ENCODE results near the gene GRAP2.

Gene GRAP2

DNA sequence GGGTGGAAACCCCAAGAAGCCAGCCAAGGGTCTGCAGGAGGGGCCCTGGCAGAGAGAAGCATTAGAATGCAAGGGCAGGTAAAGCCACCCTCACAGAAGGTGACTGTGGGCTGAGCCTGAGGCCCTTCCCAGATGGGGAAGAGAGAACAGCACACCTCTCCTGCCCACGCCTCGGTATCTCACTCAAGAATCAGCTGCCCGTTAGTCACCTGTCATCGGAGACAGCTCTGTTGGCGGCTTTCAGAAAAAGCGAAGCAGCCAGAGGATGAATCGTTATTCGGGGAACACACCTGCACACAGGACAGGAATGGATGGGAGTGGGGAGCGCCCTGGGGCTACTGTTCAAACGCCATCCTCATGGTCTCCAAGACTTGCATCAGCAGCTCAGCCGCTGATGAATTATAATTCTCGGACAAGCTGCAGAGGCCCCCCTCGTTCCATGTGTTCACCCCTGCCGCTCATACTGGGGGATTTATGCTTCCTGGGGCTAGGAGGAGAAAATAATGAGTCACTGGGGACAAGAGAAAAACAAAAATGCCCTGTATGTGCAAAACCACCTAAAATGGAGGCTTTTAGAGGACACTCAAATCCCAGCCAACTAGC, 37.7 kb downstream of the GRAP2 start:
- Histone ChIP-seq H3K4me3 (ENCODE audit: low read length) (no peak overlapping the region), H3K36me3 (ENCODE audit: insufficient read depth, low read length) (no peaks in the 10 kb centered on the region), H3K4me1 (ENCODE audit: insufficient read depth, low read length) (peaks cover 50% of the 10 kb centered on the region), H3K27me3 (ENCODE audit: insufficient read depth, low read length) (no peaks in the 10 kb centered on the region), H3K27ac (ENCODE audit: low read depth, low read length) (no peak overlapping the region), H3K9ac (ENCODE audit: low read depth, low read length) (no peak overlapping the region), H3K9me3 (ENCODE audit: insufficient read depth, low read depth, low read length) (no peaks in the 10 kb centered on the region)
- WGBS = 93% methylated on average over 14 of the region's 14 CpGs

DNA sequence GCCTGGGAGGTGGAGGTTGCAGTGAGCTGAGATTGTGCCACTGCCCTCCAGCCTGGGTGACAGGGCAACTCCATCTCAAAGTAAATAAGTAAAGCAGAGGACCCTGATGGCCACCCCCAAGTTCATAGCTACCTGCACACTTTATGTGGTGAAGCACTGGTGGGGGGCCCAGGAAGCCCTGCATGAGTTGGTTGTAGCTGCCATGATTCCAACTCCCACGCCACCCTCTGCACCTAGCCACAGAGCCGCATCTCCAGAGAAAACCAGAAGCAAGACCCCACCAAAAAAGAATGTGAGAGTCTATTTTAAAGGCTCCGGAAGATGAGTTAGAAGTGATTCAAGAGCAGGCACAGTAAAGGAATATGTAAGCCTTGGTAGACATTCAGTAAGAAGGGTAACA, 38.9 kb downstream of the GRAP2 start:
- Histone ChIP-seq H3K36me3 (ENCODE audit: insufficient read depth, low read length) (no peaks in the 10 kb centered on the region), H3K4me3 (ENCODE audit: low read length) (no peak overlapping the region), H3K27me3 (ENCODE audit: insufficient read depth, low read length) (no peaks in the 10 kb centered on the region), H3K27ac (ENCODE audit: low read depth, low read length) (no peak overlapping the region), H3K9me3 (ENCODE audit: insufficient read depth, low read depth, low read length) (no peaks in the 10 kb centered on the region), H3K9ac (ENCODE audit: low read depth, low read length) (no peak overlapping the region), H3K4me1 (ENCODE audit: insufficient read depth, low read length) (peaks cover 53% of the 10 kb centered on the region)
- 99% methylated on average over 3 of the region's 3 CpGs for WGBS

DNA sequence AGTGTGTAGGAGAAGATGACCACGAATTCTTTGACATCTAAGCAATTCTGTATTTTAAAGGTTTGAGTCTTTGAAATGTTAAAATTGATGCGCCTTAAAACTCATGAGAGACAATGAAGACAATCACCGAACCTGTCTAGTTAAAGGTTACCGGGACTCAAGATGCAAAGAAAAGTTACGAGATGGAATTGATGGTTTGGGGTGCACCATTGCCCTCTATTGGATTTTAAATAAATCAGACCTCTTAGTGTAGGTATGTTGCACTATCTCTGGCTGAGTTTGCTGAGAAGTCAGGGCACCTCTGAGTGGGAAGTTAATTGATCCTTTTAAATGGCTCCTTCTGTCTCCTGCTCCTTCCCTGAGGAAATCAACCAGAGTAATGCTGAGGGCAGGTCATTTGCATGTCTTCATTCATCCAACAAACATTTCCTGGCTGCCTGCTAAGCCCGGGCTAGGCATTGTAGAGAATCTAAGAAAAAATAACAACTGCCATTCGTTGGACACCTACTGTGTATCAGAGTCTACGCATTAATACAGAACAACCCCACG, 39.9 kb downstream of the GRAP2 start:
- H3K27me3 ChIP-seq (ENCODE audit: insufficient read depth, low read length) = no peaks in the 10 kb centered on the region
- no peaks in the 10 kb centered on the region for H3K36me3 ChIP-seq (ENCODE audit: insufficient read depth, low read length)
- no peaks in the 10 kb centered on the region for H3K9me3 ChIP-seq (ENCODE audit: insufficient read depth, low read depth, low read length)
- H3K27ac ChIP-seq (ENCODE audit: low read depth, low read length) = no peak overlapping the region
- no peak overlapping the region for H3K9ac ChIP-seq (ENCODE audit: low read depth, low read length)
- peaks cover 52% of the 10 kb centered on the region for H3K4me1 ChIP-seq (ENCODE audit: insufficient read depth, low read length)
- WGBS = 51% methylated on average over 9 of the region's 9 CpGs
- H3K4me3 ChIP-seq (ENCODE audit: low read length) = no peak overlapping the region

GRCh38 chr22:39941601-39942000, 40.7 kb downstream of the GRAP2 start:
- no peaks in the 10 kb centered on the region for H3K36me3 ChIP-seq (ENCODE audit: insufficient read depth, low read length)
- WGBS = 89% methylated on average over 2 of the region's 2 CpGs
- H3K27me3 ChIP-seq (ENCODE audit: insufficient read depth, low read length) = no peaks in the 10 kb centered on the region
- no peak overlapping the region for H3K27ac ChIP-seq (ENCODE audit: low read depth, low read length)
- no peak overlapping the region for H3K4me3 ChIP-seq (ENCODE audit: low read length)
- no peak overlapping the region for H3K9ac ChIP-seq (ENCODE audit: low read depth, low read length)
- H3K4me1 ChIP-seq (ENCODE audit: insufficient read depth, low read length) = peaks cover 54% of the 10 kb centered on the region
- no peaks in the 10 kb centered on the region for H3K9me3 ChIP-seq (ENCODE audit: insufficient read depth, low read depth, low read length)

GRCh38 chr22:39942439-39943230, 41.8 kb downstream of the GRAP2 start:
- H3K4me1 ChIP-seq (ENCODE audit: insufficient read depth, low read length) = peaks cover 58% of the 10 kb centered on the region

DNA sequence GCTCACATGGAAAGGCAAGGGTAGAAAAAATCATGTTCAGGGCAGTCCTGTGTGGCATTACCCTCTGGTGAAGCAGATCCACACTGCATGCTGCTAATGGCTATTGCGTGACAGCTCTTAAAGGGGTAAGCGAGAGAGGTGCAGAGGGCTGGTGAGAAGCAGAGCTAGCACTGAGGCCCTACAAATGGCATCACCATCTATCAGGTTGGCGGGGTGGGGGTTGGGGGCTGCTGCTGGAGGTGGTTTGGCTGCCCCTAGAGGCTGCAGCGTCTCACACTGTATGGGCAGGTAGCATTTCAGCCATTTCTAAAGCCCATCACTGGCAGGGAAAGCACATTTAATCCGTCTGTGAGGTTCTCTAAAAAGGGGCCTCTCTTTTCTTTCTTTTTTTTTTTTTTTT, 42.5 kb downstream of the GRAP2 start:
- no peaks in the 10 kb centered on the region for H3K36me3 ChIP-seq (ENCODE audit: insufficient read depth, low read length)
- H3K4me1 ChIP-seq (ENCODE audit: insufficient read depth, low read length) = peaks cover 58% of the 10 kb centered on the region
- WGBS = 42% methylated on average over 5 of the region's 5 CpGs
- H3K9me3 ChIP-seq (ENCODE audit: insufficient read depth, low read depth, low read length) = no peaks in the 10 kb centered on the region
- H3K9ac ChIP-seq (ENCODE audit: low read depth, low read length) = no peak overlapping the region
- no peak overlapping the region for H3K4me3 ChIP-seq (ENCODE audit: low read length)
- no peaks in the 10 kb centered on the region for H3K27me3 ChIP-seq (ENCODE audit: insufficient read depth, low read length)
- H3K27ac ChIP-seq (ENCODE audit: low read depth, low read length) = no peak overlapping the region

More at GRCh38 chr22:39942439-39943230, 41.8 kb downstream of the GRAP2 start:
- Histone ChIP-seq H3K4me3 (ENCODE audit: low read length) (no peak overlapping the region), H3K27me3 (ENCODE audit: insufficient read depth, low read length) (no peaks in the 10 kb centered on the region), H3K27ac (ENCODE audit: low read depth, low read length) (no peak overlapping the region), H3K9ac (ENCODE audit: low read depth, low read length) (no peak overlapping the region), H3K9me3 (ENCODE audit: insufficient read depth, low read depth, low read length) (no peaks in the 10 kb centered on the region), H3K36me3 (ENCODE audit: insufficient read depth, low read length) (no peaks in the 10 kb centered on the region)
- WGBS = 89% methylated on average over 8 of the region's 8 CpGs

DNA sequence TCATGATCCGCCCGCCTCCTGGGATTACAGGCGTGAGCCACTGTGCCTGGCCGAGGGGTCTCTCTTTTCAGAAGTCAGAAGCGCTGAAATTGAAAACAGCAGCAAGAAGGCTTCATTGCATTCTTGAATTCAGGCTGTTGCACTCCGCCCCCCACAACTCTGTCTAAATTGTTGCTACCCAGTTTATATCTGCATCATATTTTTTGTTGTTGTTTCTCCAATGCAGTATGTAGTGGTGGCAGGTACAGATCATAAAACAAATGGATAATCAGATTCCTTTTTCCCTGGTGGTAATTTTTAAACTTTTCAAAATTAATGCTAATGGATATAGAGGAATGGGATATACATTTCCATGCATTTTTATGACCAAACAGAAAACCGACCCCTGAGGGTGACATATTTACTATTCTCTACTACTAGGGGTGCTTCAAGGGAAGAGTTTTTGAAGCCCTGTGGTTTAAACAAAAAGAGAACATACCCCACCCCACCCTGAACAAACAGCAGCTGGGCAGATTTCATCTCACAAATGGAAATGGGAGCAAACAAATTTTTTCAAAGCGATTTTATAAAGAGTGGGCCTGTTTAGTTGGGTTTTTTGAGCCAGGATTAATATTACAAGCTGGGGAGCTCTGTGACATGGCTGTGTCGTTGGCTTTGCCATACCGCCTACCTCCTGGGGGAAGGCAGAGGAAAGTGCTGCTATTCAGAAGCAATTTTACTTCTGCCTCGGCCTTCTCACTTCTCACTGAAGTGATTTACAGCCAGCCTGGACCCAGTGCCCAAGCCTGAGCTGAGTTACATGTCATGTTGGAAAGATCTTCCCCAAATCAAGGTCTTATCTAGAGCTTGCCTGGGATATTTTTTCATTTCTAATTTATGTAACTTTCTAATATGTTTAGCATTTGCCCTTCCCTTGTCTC, 43.3 kb downstream of the GRAP2 start:
- H3K9me3 ChIP-seq (ENCODE audit: insufficient read depth, low read depth, low read length) = no peaks in the 10 kb centered on the region
- WGBS = 76% methylated on average over 10 of the region's 11 CpGs
- H3K36me3 ChIP-seq (ENCODE audit: insufficient read depth, low read length) = no peaks in the 10 kb centered on the region
- peaks cover 58% of the 10 kb centered on the region for H3K4me1 ChIP-seq (ENCODE audit: insufficient read depth, low read length)
- no peak overlapping the region for H3K9ac ChIP-seq (ENCODE audit: low read depth, low read length)
- no peaks in the 10 kb centered on the region for H3K27me3 ChIP-seq (ENCODE audit: insufficient read depth, low read length)
- H3K27ac ChIP-seq (ENCODE audit: low read depth, low read length) = peak overlapping the region; percentile 34; the same call in 1 of the 2 replicates
- H3K4me3 ChIP-seq (ENCODE audit: low read length) = no peak overlapping the region

- 98% methylated on average over 2 of the region's 4 CpGs for WGBS
- no peaks in the 10 kb centered on the region for H3K9me3 ChIP-seq (ENCODE audit: insufficient read depth, low read depth, low read length)
- no peak overlapping the region for H3K4me3 ChIP-seq (ENCODE audit: low read length)
- H3K36me3 ChIP-seq (ENCODE audit: insufficient read depth, low read length) = no peaks in the 10 kb centered on the region
- H3K9ac ChIP-seq (ENCODE audit: low read depth, low read length) = no peak overlapping the region
- H3K4me1 ChIP-seq (ENCODE audit: insufficient read depth, low read length) = peaks cover 47% of the 10 kb centered on the region
- H3K27ac ChIP-seq (ENCODE audit: low read depth, low read length) = no peak overlapping the region
- no peaks in the 10 kb centered on the region for H3K27me3 ChIP-seq (ENCODE audit: insufficient read depth, low read length)
Measured at GRCh38 chr22:39946126-39946502, 45.2 kb downstream of the GRAP2 start.

DNA sequence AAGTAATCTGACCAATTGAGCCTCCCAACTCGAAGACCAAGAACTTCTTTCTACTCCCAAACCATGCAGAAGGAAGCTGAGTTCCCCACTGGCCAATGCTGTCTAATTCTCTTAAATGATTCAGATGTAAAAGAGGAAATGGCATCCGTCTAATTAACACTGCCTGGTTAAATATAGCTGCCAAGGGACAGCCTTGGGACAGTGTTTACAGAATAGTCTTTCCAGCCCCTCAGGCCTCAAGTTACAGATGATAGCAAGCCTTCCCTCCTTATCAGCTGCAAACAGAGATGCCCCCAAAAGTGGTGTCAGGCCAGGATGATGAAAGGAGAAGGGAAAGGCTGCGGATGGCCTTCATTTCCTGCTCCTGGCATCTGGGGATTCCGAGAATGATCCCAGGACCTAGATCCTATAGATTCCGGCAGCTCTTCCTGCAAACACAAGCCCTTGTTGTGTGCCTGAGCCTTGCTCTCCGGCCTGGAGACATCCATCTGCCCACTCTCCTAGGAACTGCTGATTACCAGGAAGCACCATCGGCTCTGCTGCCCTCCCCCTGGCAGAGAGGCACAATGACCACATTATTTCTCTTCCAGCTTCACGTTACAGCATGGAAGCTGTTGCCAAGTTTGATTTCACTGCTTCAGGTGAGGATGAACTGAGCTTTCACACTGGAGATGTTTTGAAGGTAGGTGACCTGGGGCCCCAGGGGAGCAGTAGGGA, 45.8 kb downstream of the GRAP2 start:
- H3K27ac ChIP-seq (ENCODE audit: low read depth, low read length) = no peak overlapping the region
- 81% methylated on average over 8 of the region's 8 CpGs for WGBS
- H3K4me3 ChIP-seq (ENCODE audit: low read length) = no peak overlapping the region
- H3K36me3 ChIP-seq (ENCODE audit: insufficient read depth, low read length) = no peaks in the 10 kb centered on the region
- no peak overlapping the region for H3K9ac ChIP-seq (ENCODE audit: low read depth, low read length)
- peaks cover 42% of the 10 kb centered on the region for H3K4me1 ChIP-seq (ENCODE audit: insufficient read depth, low read length)
- no peaks in the 10 kb centered on the region for H3K9me3 ChIP-seq (ENCODE audit: insufficient read depth, low read depth, low read length)
- no peaks in the 10 kb centered on the region for H3K27me3 ChIP-seq (ENCODE audit: insufficient read depth, low read length)

- Histone ChIP-seq H3K4me3 (ENCODE audit: low read length) (no peak overlapping the region), H3K9ac (ENCODE audit: low read depth, low read length) (no peak overlapping the region)
- 90% methylated on average over 8 of the region's 8 CpGs for WGBS
Measured at GRCh38 chr22:39947220-39948216, 46.6 kb downstream of the GRAP2 start.

More at GRCh38 chr22:39947220-39948216, 46.6 kb downstream of the GRAP2 start:
- Histone ChIP-seq H3K27ac (ENCODE audit: low read depth, low read length) (no peak overlapping the region), H3K27me3 (ENCODE audit: insufficient read depth, low read length) (no peaks in the 10 kb centered on the region), H3K9me3 (ENCODE audit: insufficient read depth, low read depth, low read length) (no peaks in the 10 kb centered on the region), H3K36me3 (ENCODE audit: insufficient read depth, low read length) (no peaks in the 10 kb centered on the region), H3K4me1 (ENCODE audit: insufficient read depth, low read length) (peaks cover 36% of the 10 kb centered on the region)
